K562 (cell line): Measurements from ENCODE around the gene HK2. TPM values are rescaled to one million over a fixed set of nuclear protein-coding genes. Genes with fewer than 3 reads are reported as not detected.

ENCODE experiments used
- BCLAF1 ChIP-seq, 2 experiments: fragments of 450-650 bp in 1 of 2; IDR thresholded peaks; 2 replicates each; pipeline ENCODE4 v1.6.1; 2011 to 2017; ENCODE audit warnings: low read depth in 2 of 2, antibody characterized with exemption in 1 of 2, borderline replicate concordance in 1 of 2, low read length in 1 of 2, mild to moderate bottlenecking in 1 of 2, mixed read lengths in 1 of 2; ENCODE audit not compliant: control insufficient read depth in 1 of 2
- HNRNPH1 ChIP-seq: fragments of 200-400 bp; formaldehyde crosslinking; optimal IDR thresholded peaks from 2 replicates; pipeline ENCODE3; 2017; ENCODE audit warnings: low read depth, mild to moderate bottlenecking, low read length, moderate library complexity
- JUNB ChIP-seq: fragments of 450-650 bp; formaldehyde crosslinking; conservative IDR thresholded peaks from 2 replicates; pipeline ENCODE4 v1.4.0; 2020; ENCODE audit warnings: mild to moderate bottlenecking
- KHSRP ChIP-seq: fragments of 450-650 bp; IDR thresholded peaks from 2 replicates; pipeline ENCODE4 v1.6.1; 2017
- LARP7 ChIP-seq: fragments of 450-650 bp; IDR thresholded peaks from 2 replicates; pipeline ENCODE4 v1.6.1; 2016
- NUFIP1 ChIP-seq: fragments of 450-650 bp; IDR thresholded peaks from 2 replicates; pipeline ENCODE4 v1.6.1; 2018; ENCODE audit not compliant: partially characterized antibody
- OTX1 ChIP-seq: fragments of 450-650 bp; formaldehyde crosslinking; IDR thresholded peaks from 2 replicates; pipeline ENCODE4 v1.4.0; 2022; ENCODE audit warnings: mild to moderate bottlenecking
- PKNOX1 ChIP-seq: fragments of 450-650 bp; IDR thresholded peaks from 2 replicates; pipeline ENCODE4 v1.6.1; 2016
- WHSC1 ChIP-seq: IDR thresholded peaks from one replicate; pipeline ENCODE4 v1.6.1; 2012; ENCODE audit warnings: low read length, control low read depth, inconsistent platforms
- ZNF830 ChIP-seq: fragments of 250-450 bp; sonication (Bioruptor Pico); IDR thresholded peaks from 2 replicates; pipeline ENCODE4 v1.5.0; 2021; ENCODE audit warnings: mild to moderate bottlenecking
- polyA plus RNA-seq, 8 experiments: library from polyadenylated mRNA; depleted of rRNA in 4 of 8; stranded (reverse) in 5 of 8; unstranded in 3 of 8; fragments of >200 nt; fragmentation: Nextera tagmentation in 2 of 8; fragmentation: Illumina TruSeq in 1 of 8; extraction: Ambion mirVana in 2 of 8; extraction: Trizol in 1 of 8; gene quantifications; 2 replicates each; pipeline versions ENCODE4 v1.2.1 to v1.2.3, GENCODE V29; 2011 to 2014; ENCODE audit warnings: inconsistent platforms in 1 of 8, missing spikeins in 1 of 8
- total RNA-seq, 7 experiments: library from RNA; depleted of rRNA in 6 of 7; stranded (reverse); fragments of >200 nt in 6 of 7; fragmentation: Illumina TruSeq in 2 of 7; extraction: Trizol in 2 of 7; gene quantifications; 2 replicates each; pipeline versions ENCODE4 v1.2.1 to v1.2.3, GENCODE V29; 2011 to 2021; ENCODE audit warnings: low replicate concordance in 1 of 7
- TF ChIP-seq, protein P1 (sequence below): fragments of 250-450 bp; sonication (Bioruptor Pico); IDR thresholded peaks from 2 replicates; pipeline ENCODE4 v1.4.0; 2020; ENCODE audit warnings: mild to moderate bottlenecking, moderate library complexity, borderline replicate concordance
- TF ChIP-seq, protein P2 (sequence below): sonication (generic); formaldehyde crosslinking; IDR thresholded peaks from 2 replicates; pipeline ENCODE4 v1.8.0; 2022; ENCODE audit warnings: mild to moderate bottlenecking, missing genetic modification reagents

Gene HK2
- total and polyA plus RNA-seq, 9 of the 15 experiments (the other 6 are each of a cell fraction or from before 2014, with no cell fraction given) = 4.7 to 56.0 (median 19.9) TPM

DNA sequence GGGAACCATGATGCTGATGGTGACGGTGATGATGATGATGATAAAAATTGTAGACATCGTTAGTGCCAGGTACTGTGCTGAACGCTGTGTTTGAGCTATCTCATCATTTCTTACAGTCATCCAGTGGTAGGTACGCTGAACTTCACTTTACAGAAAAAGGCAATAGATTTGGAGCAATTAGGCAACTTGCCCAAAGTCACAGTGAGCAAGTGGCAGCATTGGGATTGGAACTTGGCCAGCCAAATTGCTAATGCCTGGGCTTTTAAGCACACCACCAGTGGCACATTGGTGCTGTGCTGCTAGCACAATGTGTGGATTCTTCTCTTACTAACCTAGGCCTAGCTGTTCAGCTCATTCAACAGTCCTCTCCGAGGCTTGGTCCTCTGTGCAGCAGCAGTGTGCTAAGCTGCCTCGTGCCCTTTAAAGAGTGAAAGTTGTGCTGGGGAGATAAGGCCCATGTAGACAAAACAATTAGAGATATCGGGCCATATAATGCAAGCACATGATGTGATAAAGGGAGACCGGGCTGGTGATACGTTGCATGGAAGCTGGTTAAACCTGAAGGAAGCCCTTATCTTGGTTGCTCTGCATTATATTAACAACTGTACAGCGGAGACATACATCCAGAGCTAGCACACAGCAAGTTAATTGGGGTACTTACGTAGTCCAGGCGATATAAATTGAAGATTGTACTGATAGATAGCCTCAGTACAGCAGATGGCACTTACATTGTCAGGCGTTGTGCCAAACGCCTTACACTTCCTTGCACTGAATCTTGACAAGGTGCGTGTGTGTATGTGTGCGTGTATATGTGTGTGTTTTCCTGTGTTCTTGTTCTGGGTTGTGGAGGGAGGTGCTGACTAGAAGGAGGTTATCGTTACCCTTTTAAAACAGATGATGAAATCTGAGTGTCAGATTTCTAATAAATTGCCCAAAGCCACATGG is 28.4 kb downstream of the HK2 start (continued):
- TF ChIP-seq, protein P1, sequence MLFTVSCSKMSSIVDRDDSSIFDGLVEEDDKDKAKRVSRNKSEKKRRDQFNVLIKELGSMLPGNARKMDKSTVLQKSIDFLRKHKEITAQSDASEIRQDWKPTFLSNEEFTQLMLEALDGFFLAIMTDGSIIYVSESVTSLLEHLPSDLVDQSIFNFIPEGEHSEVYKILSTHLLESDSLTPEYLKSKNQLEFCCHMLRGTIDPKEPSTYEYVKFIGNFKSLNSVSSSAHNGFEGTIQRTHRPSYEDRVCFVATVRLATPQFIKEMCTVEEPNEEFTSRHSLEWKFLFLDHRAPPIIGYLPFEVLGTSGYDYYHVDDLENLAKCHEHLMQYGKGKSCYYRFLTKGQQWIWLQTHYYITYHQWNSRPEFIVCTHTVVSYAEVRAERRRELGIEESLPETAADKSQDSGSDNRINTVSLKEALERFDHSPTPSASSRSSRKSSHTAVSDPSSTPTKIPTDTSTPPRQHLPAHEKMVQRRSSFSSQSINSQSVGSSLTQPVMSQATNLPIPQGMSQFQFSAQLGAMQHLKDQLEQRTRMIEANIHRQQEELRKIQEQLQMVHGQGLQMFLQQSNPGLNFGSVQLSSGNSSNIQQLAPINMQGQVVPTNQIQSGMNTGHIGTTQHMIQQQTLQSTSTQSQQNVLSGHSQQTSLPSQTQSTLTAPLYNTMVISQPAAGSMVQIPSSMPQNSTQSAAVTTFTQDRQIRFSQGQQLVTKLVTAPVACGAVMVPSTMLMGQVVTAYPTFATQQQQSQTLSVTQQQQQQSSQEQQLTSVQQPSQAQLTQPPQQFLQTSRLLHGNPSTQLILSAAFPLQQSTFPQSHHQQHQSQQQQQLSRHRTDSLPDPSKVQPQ (CRISPR knock-in tag) = no peak
- no peak for TF ChIP-seq BCLAF1 (IDR thresholded peaks at IDR 0.05; ENCODE audit: borderline replicate concordance in 1 of 2, control insufficient read depth in 1 of 2, low read depth in 2 of 2, low read length in 1 of 2)
- TF ChIP-seq KHSRP = 0 out of 2 replicates have a peak, but pooled peaks have one; percentile 19
- TF ChIP-seq PKNOX1 = 0 out of 2 replicates have a peak, but pooled peaks have one; percentile 13
- no peak for TF ChIP-seq LARP7
- no peak for TF ChIP-seq JUNB (CRISPR knock-in tag)
- TF ChIP-seq ZNF830 (CRISPR knock-in tag) = no peak
- TF ChIP-seq HNRNPH1 = no peak
- no peak for TF ChIP-seq NUFIP1
- TF ChIP-seq, protein P2, sequence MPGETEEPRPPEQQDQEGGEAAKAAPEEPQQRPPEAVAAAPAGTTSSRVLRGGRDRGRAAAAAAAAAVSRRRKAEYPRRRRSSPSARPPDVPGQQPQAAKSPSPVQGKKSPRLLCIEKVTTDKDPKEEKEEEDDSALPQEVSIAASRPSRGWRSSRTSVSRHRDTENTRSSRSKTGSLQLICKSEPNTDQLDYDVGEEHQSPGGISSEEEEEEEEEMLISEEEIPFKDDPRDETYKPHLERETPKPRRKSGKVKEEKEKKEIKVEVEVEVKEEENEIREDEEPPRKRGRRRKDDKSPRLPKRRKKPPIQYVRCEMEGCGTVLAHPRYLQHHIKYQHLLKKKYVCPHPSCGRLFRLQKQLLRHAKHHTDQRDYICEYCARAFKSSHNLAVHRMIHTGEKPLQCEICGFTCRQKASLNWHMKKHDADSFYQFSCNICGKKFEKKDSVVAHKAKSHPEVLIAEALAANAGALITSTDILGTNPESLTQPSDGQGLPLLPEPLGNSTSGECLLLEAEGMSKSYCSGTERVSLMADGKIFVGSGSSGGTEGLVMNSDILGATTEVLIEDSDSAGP (CRISPR knock-in tag) = no peak
- no peak for TF ChIP-seq WHSC1
- no peak for TF ChIP-seq OTX1 (CRISPR knock-in tag)
